Esophagus squamous epithelium (tissue), 4 donors: ENCODE results near the gene MRAP2.

Source experiments
- CTCF ChIP-seq, 6 experiments: fragments of 450-650 bp in 4 of 6; fragments of 200-600 bp in 2 of 6; sonication (generic) in 2 of 6; IDR thresholded peaks; one replicate each; pipeline ENCODE4 v1.5.1; 2016 to 2019; ENCODE audit warnings: antibody characterized with exemption in 6 of 6, mild to moderate bottlenecking in 4 of 6, moderate library complexity in 4 of 6
- POLR2A ChIP-seq, 4 donors: fragments of 450-650 bp; IDR thresholded peaks; one replicate each; pipeline ENCODE4 v1.6.1; 2017; ENCODE audit warnings: antibody characterized with exemption in 4 of 4, mild to moderate bottlenecking in 4 of 4, moderate library complexity in 3 of 4

- TF ChIP-seq CTCF (IDR thresholded peaks at IDR 0.05) (no peak), POLR2A (IDR thresholded peaks at IDR 0.05) (no peak)
Observed at GRCh38 chr6:84086545-84087429, 53.2 kb downstream of the MRAP2 start.
